ENCODE data around the gene CLBA1. TPM values are rescaled to one million over a fixed set of nuclear protein-coding genes. Genes with fewer than 3 reads are reported as not detected.

The CLBA1 gene
- total and polyA plus RNA-seq, 9 of the 15 experiments (the other 6 are each of a cell fraction or from before 2014, with no cell fraction given): 0.04 to 3.9 (median 2.6) TPM

GRCh38 chr14:105020815-105021655 is 35.4 kb downstream of the CLBA1 start, which contains the start of gene CDCA4:
TSS of gene CDCA4 (minus strand) at chr14:105021083. CDS start at chr14:105011929, 9,154 bp downstream.
- WGBS (ENCODE audit: insufficient coverage, low coverage, missing lambda C conversion rate): 0% methylated on average over 31 of the region's 115 CpGs
- ATAC-seq (peak; percentile 87), DNase-seq (ENCODE audit: extremely low read depth in 1 of 4, low spot score in 3 of 4) (peak; percentile 95 to 97 (median 97)), FAIRE-seq (peak; percentile 74)
- in situ Hi-C loops (cut with MboI) (no loop called here), intact Hi-C loops (cut with micrococcal nuclease) (no loop called here)
- Histone ChIP-seq H3K79me2 (ENCODE audit: control insufficient read depth, insufficient read depth, low read length) (peaks cover 61% of the 10 kb centered on the region), H3K4me3 (peak within 1 kb of the TSS; percentile 83), H4K20me1 (replicated peaks; ENCODE audit: control insufficient read depth, insufficient read depth, low read length) (peaks cover 17% of the 10 kb centered on the region), H3K27me3 (ENCODE audit: control insufficient read depth in 2 of 2, insufficient read depth in 2 of 2, low read length in 2 of 2) (no peaks in the 10 kb centered on the region), H3K9ac (ENCODE audit: insufficient read depth in 1 of 2, low read depth in 2 of 2, low read length in 2 of 2) (peak within 1 kb of the TSS; percentile 97 to 99), H3K27ac (ENCODE audit: extremely low read depth, low read depth, low read length) (peak within 1 kb of the TSS; percentile 96), H3K36me3 (ENCODE audit: control insufficient read depth, insufficient read depth, low read length) (peaks cover 24% of the 10 kb centered on the region; the same call in 2 of the 3 replicates), H3K4me1 (replicated peaks in 1 of 2; ENCODE audit: control insufficient read depth in 2 of 2, insufficient read depth in 2 of 2, low read length in 2 of 2) (peaks cover 25 to 36% of the 10 kb centered on the region in 2 experiments), H2AFZ (ENCODE audit: low read depth, low read length) (peak within 1 kb of the TSS; percentile 56), H3K4me2 (ENCODE audit: insufficient read depth, low read length) (peak within 1 kb of the TSS; percentile 94), H3K9me3 (replicated peaks; ENCODE audit: control insufficient read depth, insufficient read depth, low read depth, low read length) (no peaks in the 10 kb centered on the region), H3K9me1 (ENCODE audit: control insufficient read depth, insufficient read depth, low read length) (peaks cover 4% of the 10 kb centered on the region)
- ChIA-PET POLR2A (interaction anchor here (0.6 to 2.9 kb wide), 8 partner anchors 9 to 286 kb away, joined by 3 to 16 read pairs (median 4); no protein-coding TSS in a partner anchor), CTCF (ENCODE audit: low intra/inter-chr PET ratio) (interaction anchor here (0.8 to 2.7 kb wide), 2 partner anchors 25 to 45 kb away, joined by 4 to 6 read pairs; no protein-coding TSS in a partner anchor)
- BruUV-seq (replicated peaks): no TSS peak
- no peak for TF ChIP-seq TRIM24 (IDR thresholded peaks at IDR 0.05)
- no peak for TF ChIP-seq PTBP1 (IDR thresholded peaks at IDR 0.05; ENCODE audit: low read depth, low read length)
- TF ChIP-seq STAT6 (CRISPR knock-in tag; IDR thresholded peaks at IDR 0.05): no peak
- no peak for TF ChIP-seq ADNP (tag; IDR thresholded peaks at IDR 0.05)
- no peak for TF ChIP-seq PRMT5 (CRISPR knock-in tag; IDR thresholded peaks at IDR 0.05)
- TF ChIP-seq VEZF1 (CRISPR knock-in tag; IDR thresholded peaks at IDR 0.05): peak; percentile 87
- TF ChIP-seq MEIS2 (IDR thresholded peaks at IDR 0.05; ENCODE audit: partially characterized antibody): no peak
- TF ChIP-seq POLR2G (IDR thresholded peaks at IDR 0.05; ENCODE audit: low read depth, low read length): peak; percentile 95
- no peak for TF ChIP-seq BCOR (IDR thresholded peaks at IDR 0.05)
- no peak for TF ChIP-seq ZNF347 (CRISPR knock-in tag; IDR thresholded peaks at IDR 0.05; ENCODE audit: low read depth)
- no peak for TF ChIP-seq ID3 (CRISPR knock-in tag; IDR thresholded peaks at IDR 0.05)
- TF ChIP-seq ID3 (tag; IDR thresholded peaks at IDR 0.05): no peak
- no peak; the same call in 1 of the 2 replicates for TF ChIP-seq LEF1 (IDR thresholded peaks at IDR 0.05)
- TF ChIP-seq NFATC3 (IDR thresholded peaks at IDR 0.05): no peak
- no peak for TF ChIP-seq ZNF76 (CRISPR knock-in tag; IDR thresholded peaks at IDR 0.05; ENCODE audit: borderline replicate concordance)
- TF ChIP-seq SMARCA5 (IDR thresholded peaks at IDR 0.05): no peak
- no peak for TF ChIP-seq KDM1A (IDR thresholded peaks at IDR 0.05)

Measured in K562 (cell line).